ENCODE measurements around the gene RBM44.

RBM44 gene

GRCh38 chr2:237859533-237860272, 61.1 kb downstream of the RBM44 start, which contains the start of gene RAMP1:
RAMP1 (plus strand) TSS chr2:237859623; CDS start chr2:237859676, 53 bp downstream.
- Mint-ChIP-seq H3K27me3 (ENCODE audit: low read depth, poor library complexity) (peaks cover 53% of the 10 kb centered on the region), H3K9me3 (no peaks in the 10 kb centered on the region), H3K4me1 (peaks cover 34% of the 10 kb centered on the region), H3K4me3 (peak within 1 kb of the TSS; percentile 83), H3K36me3 (ENCODE audit: low read depth) (no peaks in the 10 kb centered on the region), H3K27ac (no peak within 1 kb of the TSS)
- no peak for TF ChIP-seq CTCF (IDR thresholded peaks at IDR 0.05)
- peak; percentile 61 for DNase-seq

GRCh38 chr2:237860273-237860935, 61.8 kb downstream of the RBM44 start:
- Mint-ChIP-seq H3K27me3 (ENCODE audit: low read depth, poor library complexity) (peaks cover 53% of the 10 kb centered on the region), H3K36me3 (ENCODE audit: low read depth) (no peaks in the 10 kb centered on the region), H3K4me3 (peak overlapping the region; percentile 70), H3K4me1 (peaks cover 38% of the 10 kb centered on the region), H3K9me3 (no peaks in the 10 kb centered on the region), H3K27ac (no peak overlapping the region)
- no peak for DNase-seq
- TF ChIP-seq CTCF (IDR thresholded peaks at IDR 0.05) = no peak

- Mint-ChIP-seq H3K27ac (no peak overlapping the region), H3K27me3 (ENCODE audit: low read depth, poor library complexity) (peaks cover 53% of the 10 kb centered on the region), H3K4me1 (peaks cover 53% of the 10 kb centered on the region), H3K4me3 (no peak overlapping the region), H3K36me3 (ENCODE audit: low read depth) (no peaks in the 10 kb centered on the region), H3K9me3 (no peaks in the 10 kb centered on the region)
- no peak for TF ChIP-seq CTCF (IDR thresholded peaks at IDR 0.05)
- no peak for DNase-seq
These were observed 63.4 kb downstream of the RBM44 start for GRCh38 chr2:237861875-237862527.

DNA sequence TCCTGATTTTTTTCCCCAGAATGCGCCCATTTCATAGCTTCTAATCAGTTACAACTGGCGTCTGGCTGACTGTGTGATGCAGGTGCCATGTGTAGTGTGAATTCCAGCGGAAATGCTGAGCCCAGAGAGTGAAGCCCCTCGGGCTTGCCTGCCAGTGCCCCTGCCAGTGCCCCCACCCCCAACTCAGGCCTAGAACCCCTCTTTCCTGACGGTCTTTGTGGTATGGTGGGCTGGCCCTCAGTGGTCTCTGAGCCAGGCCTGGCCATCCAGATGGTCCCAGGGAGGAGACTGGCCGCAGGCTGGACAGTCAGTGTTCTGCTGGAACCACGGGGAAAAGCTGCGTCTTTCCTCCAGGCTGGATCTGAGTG, 63.9 kb downstream of the RBM44 start:
- Mint-ChIP-seq H3K4me1 (peaks cover 58% of the 10 kb centered on the region), H3K27me3 (ENCODE audit: low read depth, poor library complexity) (peaks cover 52% of the 10 kb centered on the region), H3K36me3 (ENCODE audit: low read depth) (no peaks in the 10 kb centered on the region), H3K9me3 (no peaks in the 10 kb centered on the region), H3K4me3 (no peak overlapping the region), H3K27ac (no peak overlapping the region)
- no peak for DNase-seq
- TF ChIP-seq CTCF (IDR thresholded peaks at IDR 0.05) = no peak

GRCh38 chr2:237863102-237863511, 64.5 kb downstream of the RBM44 start:
- Mint-ChIP-seq H3K4me3 (no peak overlapping the region), H3K9me3 (no peaks in the 10 kb centered on the region), H3K27ac (no peak overlapping the region), H3K4me1 (peaks cover 58% of the 10 kb centered on the region), H3K27me3 (ENCODE audit: low read depth, poor library complexity) (peaks cover 53% of the 10 kb centered on the region), H3K36me3 (ENCODE audit: low read depth) (no peaks in the 10 kb centered on the region)
- no peak for DNase-seq
- no peak for TF ChIP-seq CTCF (IDR thresholded peaks at IDR 0.05)

Measured in nephron progenitor cell (in vitro differentiated cells).